Astrocyte (in vitro differentiated cells and primary cell): ENCODE measurements around the gene GTF2F1. TPM values are rescaled to one million over a fixed set of nuclear protein-coding genes. Genes with fewer than 3 reads are reported as not detected.

ENCODE experiments used
- DNase-seq: peaks from one replicate; pipeline ENCODE4 v3.0.0-alpha.2; 2010; ENCODE audit warnings: low read depth
- FAIRE-seq: peaks from 2 replicates; lab custom pipeline; 2011; peaks lifted over from hg19 to GRCh38; lab: Jason Lieb, UNC
- H2AFZ ChIP-seq: 2 replicates; pipeline ENCODE4 v1.6.0; 2012; ENCODE audit warnings: low read depth, low read length, inconsistent platforms
- H3K27ac ChIP-seq: 2 replicates; pipeline ENCODE4 v1.5.1; 2011; ENCODE audit warnings: low read depth, low read length, inconsistent platforms
- H3K27me3 ChIP-seq: 2 replicates; pipeline ENCODE4 v1.6.0; 2011; ENCODE audit warnings: low read length, inconsistent platforms; ENCODE audit not compliant: insufficient read depth
- H3K36me3 ChIP-seq: 2 replicates; pipeline ENCODE4 v1.5.1; 2011; ENCODE audit warnings: low read length, inconsistent platforms; ENCODE audit not compliant: insufficient read depth
- H3K4me1 ChIP-seq: 2 replicates; pipeline ENCODE4 v1.5.1; 2011; ENCODE audit warnings: low read length, inconsistent platforms; ENCODE audit not compliant: insufficient read depth
- H3K4me2 ChIP-seq: 2 replicates; pipeline ENCODE4 v1.6.0; 2012; ENCODE audit warnings: low read length, inconsistent platforms
- H3K4me3 ChIP-seq: 2 replicates; pipeline ENCODE4 v1.5.1; 2011; ENCODE audit warnings: low read depth, mild to moderate bottlenecking, low read length, inconsistent platforms; ENCODE audit not compliant: insufficient read depth
- H3K79me2 ChIP-seq: 2 replicates; pipeline ENCODE4 v1.6.0; 2012; ENCODE audit warnings: mild to moderate bottlenecking, low read length, inconsistent platforms; ENCODE audit not compliant: insufficient read depth
- H3K9ac ChIP-seq: 2 replicates; pipeline ENCODE4 v1.6.0; 2012; ENCODE audit warnings: mild to moderate bottlenecking, low read length, inconsistent platforms
- H3K9me3 ChIP-seq: 2 replicates; pipeline ENCODE4 v1.5.1; 2012; ENCODE audit warnings: low read depth, mild to moderate bottlenecking, low read length, inconsistent platforms; ENCODE audit not compliant: insufficient read depth
- H4K20me1 ChIP-seq: 2 replicates; pipeline ENCODE4 v1.6.0; 2012; ENCODE audit warnings: low read length, inconsistent platforms; ENCODE audit not compliant: insufficient read depth
- H3K27ac Mint-ChIP-seq: one replicate; pipeline ENCODE4 v1.8.0; 2021; ENCODE audit warnings: mild to moderate bottlenecking, mixed read lengths; ENCODE audit not compliant: unreplicated experiment
- H3K27me3 Mint-ChIP-seq: one replicate; pipeline ENCODE4 v1.8.0; 2021; ENCODE audit warnings: low read depth, mixed read lengths; ENCODE audit not compliant: unreplicated experiment
- H3K36me3 Mint-ChIP-seq: one replicate; pipeline ENCODE4 v1.8.0; 2021; ENCODE audit warnings: low read depth, mixed read lengths; ENCODE audit not compliant: unreplicated experiment
- H3K4me1 Mint-ChIP-seq: one replicate; pipeline ENCODE4 v1.8.0; 2021; ENCODE audit warnings: low read depth, mixed read lengths; ENCODE audit not compliant: unreplicated experiment
- H3K4me3 Mint-ChIP-seq: one replicate; pipeline ENCODE4 v1.8.0; 2021; ENCODE audit warnings: mild to moderate bottlenecking, moderate library complexity, mixed read lengths; ENCODE audit not compliant: unreplicated experiment
- H3K9me3 Mint-ChIP-seq: one replicate; pipeline ENCODE4 v1.8.0; 2021; ENCODE audit warnings: mild to moderate bottlenecking, mixed read lengths; ENCODE audit not compliant: unreplicated experiment
- CTCF ChIP-seq: IDR thresholded peaks from 2 replicates; pipeline ENCODE4 v1.5.1; 2011; ENCODE audit warnings: low read depth, mild to moderate bottlenecking, inconsistent platforms, low read length, moderate library complexity; ENCODE audit not compliant: insufficient read depth
- EZH2 ChIP-seq: IDR thresholded peaks from 2 replicates; pipeline ENCODE4 v1.6.1; 2012; ENCODE audit warnings: mild to moderate bottlenecking, low read length, inconsistent platforms; ENCODE audit not compliant: insufficient read depth
- total RNA-seq: library from RNA; stranded (reverse); gene quantifications from 2 replicates; pipeline ENCODE4 v1.2.1, GENCODE V29; 2021

GTF2F1 gene
- total RNA-seq, 1 donor from 2014 or later, result 92.3 TPM

DNA sequence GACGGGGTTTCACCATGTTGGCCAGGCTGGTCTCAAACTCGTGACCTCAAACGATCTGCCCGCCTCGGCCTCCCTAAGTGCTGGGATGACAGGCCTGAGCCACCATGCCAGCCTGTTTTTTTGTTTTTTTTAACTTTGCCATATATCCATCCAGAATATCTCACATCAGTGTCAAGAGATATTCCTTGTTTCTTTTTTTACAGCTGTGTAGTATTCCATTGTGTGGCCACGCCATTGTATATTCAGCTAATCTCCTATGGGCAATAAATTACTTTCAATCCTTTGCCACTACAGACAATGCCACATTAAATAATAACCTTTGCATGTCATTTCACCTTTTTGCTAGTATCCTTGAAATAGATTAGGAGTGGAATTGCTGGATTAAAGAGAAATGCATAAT is 16.4 kb upstream of the GTF2F1 start:
- Histone ChIP-seq H3K4me2 (no peak overlapping the region), H3K27me3 (no peaks in the 10 kb centered on the region), H3K79me2 (no peaks in the 10 kb centered on the region), H3K4me1 (no peaks in the 10 kb centered on the region), H3K27ac (no peak overlapping the region), H3K9me3 (no peaks in the 10 kb centered on the region), H3K4me3 (no peak overlapping the region), H2AFZ (no peak overlapping the region), H4K20me1 (peaks cover 9% of the 10 kb centered on the region), H3K9ac (no peak overlapping the region), H3K36me3 (no peaks in the 10 kb centered on the region)
- no peaks in the 10 kb centered on the region for H3K27me3 Mint-ChIP-seq
- no peaks in the 10 kb centered on the region for H3K36me3 Mint-ChIP-seq
- no peaks in the 10 kb centered on the region for H3K4me1 Mint-ChIP-seq
- no peaks in the 10 kb centered on the region for H3K9me3 Mint-ChIP-seq
- TF ChIP-seq EZH2, result no peak
- no peak for TF ChIP-seq CTCF
- no peak overlapping the region for H3K27ac Mint-ChIP-seq
- no peak for FAIRE-seq
- no peak for DNase-seq
- no peak overlapping the region for H3K4me3 Mint-ChIP-seq

GRCh38 chr19:6406401-6406800 is 13.4 kb upstream of the GTF2F1 start:
- Histone ChIP-seq H3K9me3 (no peaks in the 10 kb centered on the region), H3K27me3 (no peaks in the 10 kb centered on the region), H4K20me1 (no peaks in the 10 kb centered on the region), H3K36me3 (no peaks in the 10 kb centered on the region), H3K27ac (no peak overlapping the region), H3K4me2 (no peak overlapping the region), H2AFZ (no peak overlapping the region), H3K4me3 (no peak overlapping the region), H3K79me2 (no peaks in the 10 kb centered on the region), H3K9ac (no peak overlapping the region), H3K4me1 (peaks cover 5% of the 10 kb centered on the region)
- Mint-ChIP-seq H3K36me3 (no peaks in the 10 kb centered on the region), H3K27me3 (no peaks in the 10 kb centered on the region), H3K27ac (no peak overlapping the region), H3K4me3 (no peak overlapping the region), H3K9me3 (no peaks in the 10 kb centered on the region), H3K4me1 (no peaks in the 10 kb centered on the region)
- TF ChIP-seq EZH2 (no peak), CTCF (no peak)
- DNase-seq (no peak), FAIRE-seq (no peak)

DNA sequence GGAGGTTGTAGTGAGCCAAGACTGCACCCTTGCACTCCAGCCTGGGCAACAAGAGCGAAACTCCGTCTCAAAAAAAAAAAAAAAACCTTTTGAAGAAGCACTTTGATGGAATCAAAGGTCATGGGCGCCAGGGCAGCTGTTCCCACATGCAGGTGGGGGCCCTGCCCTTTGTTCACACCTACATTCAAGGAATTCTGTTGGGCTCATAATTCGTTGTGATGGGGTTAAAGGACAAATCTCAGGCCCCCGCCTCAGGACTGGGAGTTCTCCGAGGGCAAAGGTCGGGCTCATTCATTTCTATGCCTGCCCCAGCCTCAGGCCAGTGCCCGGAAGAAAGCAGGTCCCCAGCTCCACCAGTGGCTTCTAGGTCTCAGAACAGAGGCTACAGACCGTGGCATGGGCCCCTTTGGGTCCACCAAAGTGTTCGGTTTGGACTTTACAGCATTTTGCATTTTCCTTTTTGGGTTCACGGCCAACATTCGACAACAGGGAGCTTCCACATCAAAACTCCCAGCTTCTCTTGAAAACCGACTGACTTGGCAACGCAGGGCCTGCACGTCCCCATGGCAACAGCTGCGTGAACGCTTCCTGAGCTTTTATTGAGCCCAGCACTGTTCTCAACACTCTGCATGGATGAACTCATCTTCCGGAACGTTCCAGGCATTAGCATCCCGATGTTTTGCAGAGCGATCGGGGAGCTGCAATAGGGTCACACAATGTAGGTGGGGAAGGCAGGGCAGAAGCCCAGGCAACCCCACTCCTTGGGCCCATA is 10.1 kb upstream of the GTF2F1 start:
- no peaks in the 10 kb centered on the region for H3K27me3 Mint-ChIP-seq
- H3K27ac Mint-ChIP-seq, result no peak overlapping the region
- H3K4me3 Mint-ChIP-seq, result no peak overlapping the region
- peak overlapping the region; percentile 59 for H2AFZ ChIP-seq
- H3K36me3 ChIP-seq, result no peaks in the 10 kb centered on the region
- no peak overlapping the region for H3K9ac ChIP-seq
- H3K79me2 ChIP-seq, result no peaks in the 10 kb centered on the region
- H3K9me3 ChIP-seq, result no peaks in the 10 kb centered on the region
- H3K36me3 Mint-ChIP-seq, result no peaks in the 10 kb centered on the region
- FAIRE-seq (no peak), DNase-seq (peak; percentile 66)
- H4K20me1 ChIP-seq, result no peaks in the 10 kb centered on the region
- no peaks in the 10 kb centered on the region for H3K4me1 Mint-ChIP-seq
- no peak overlapping the region for H3K27ac ChIP-seq
- TF ChIP-seq CTCF, result no peak
- no peak for TF ChIP-seq EZH2
- no peaks in the 10 kb centered on the region for H3K27me3 ChIP-seq
- H3K4me1 ChIP-seq, result peaks cover 5% of the 10 kb centered on the region
- no peaks in the 10 kb centered on the region for H3K9me3 Mint-ChIP-seq
- H3K4me3 ChIP-seq, result no peak overlapping the region
- peak overlapping the region; percentile 29 for H3K4me2 ChIP-seq
